Measurements from ENCODE around the gene IRX5. TPM values are rescaled to one million over a fixed set of nuclear protein-coding genes. Genes with fewer than 3 reads are reported as not detected.

IRX5 gene
- total and polyA plus RNA-seq, 2 of the 8 experiments (the other 6 are each of a cell fraction or from before 2014, with no cell fraction given) = 0.48 to 0.56 TPM

- CTCF ChIA-PET (ENCODE audit: partially characterized antibody) = no interaction called here
- POLR2A ChIA-PET (ENCODE audit: partially characterized antibody) = no interaction called here
These were observed 29.1 kb upstream of the IRX5 start for GRCh38 chr16:54901606-54902005.

More at GRCh38 chr16:54901606-54902005, 29.1 kb upstream of the IRX5 start:
- no peak for DNase-seq (ENCODE audit: low read depth in 1 of 2, low spot score in 2 of 2)
- no peak overlapping the region for H3K9ac ChIP-seq (replicated peaks in 1 of 4; ENCODE audit: extremely low read depth in 1 of 4, low read depth in 3 of 4, low read length in 3 of 4)
- H3K79me2 ChIP-seq (ENCODE audit: control insufficient read depth in 1 of 2, insufficient read depth in 2 of 2, low read length in 2 of 2) = no peaks in the 10 kb centered on the region
- H3K27me3 ChIP-seq (replicated peaks in 1 of 4; ENCODE audit: control insufficient read depth in 3 of 4, extremely low read depth in 1 of 4, insufficient read depth in 3 of 4, low read length in 3 of 4) = no peaks in the 10 kb centered on the region
- H3K9me3 ChIP-seq (ENCODE audit: insufficient read depth in 2 of 2, low read depth in 1 of 2, low read length in 1 of 2) = no peaks in the 10 kb centered on the region
- no peak overlapping the region for H3K4ac ChIP-seq (replicated peaks; ENCODE audit: insufficient read length, low read depth, low read length)
- H3K4me2 ChIP-seq (ENCODE audit: insufficient read depth in 1 of 2, low read depth in 2 of 2, low read length in 2 of 2) = no peak overlapping the region
- no peaks in the 10 kb centered on the region for H3K36me3 ChIP-seq (ENCODE audit: control insufficient read depth in 2 of 4, insufficient read depth in 4 of 4, low read length in 3 of 4)
- no peak overlapping the region for H4K91ac ChIP-seq (replicated peaks; ENCODE audit: insufficient read length, low read length)
- FAIRE-seq = no peak
- H3K27ac ChIP-seq (ENCODE audit: low read depth, low read length) = no peak overlapping the region
- no peak overlapping the region for H2BK12ac ChIP-seq (ENCODE audit: low read depth, low read length)
- no peak overlapping the region for H4K5ac ChIP-seq (ENCODE audit: insufficient read length, low read depth, low read length)
- H2AK5ac ChIP-seq (ENCODE audit: low read depth, low read length) = no peak overlapping the region
- no peak overlapping the region for H2BK15ac ChIP-seq (ENCODE audit: low read length)
- H3K4me1 ChIP-seq (replicated peaks in 1 of 4; ENCODE audit: control insufficient read depth in 3 of 4, insufficient read depth in 4 of 4, low read length in 3 of 4) = no peaks in the 10 kb centered on the region
- no peaks in the 10 kb centered on the region for H3K79me1 ChIP-seq (ENCODE audit: low read depth, low read length)
- no peak overlapping the region for H3K23ac ChIP-seq (ENCODE audit: insufficient read length)
- H3K18ac ChIP-seq (ENCODE audit: extremely low read depth, low read length) = no peak overlapping the region
- no peak overlapping the region for H2BK20ac ChIP-seq (ENCODE audit: low read length)
- H3K23me2 ChIP-seq (ENCODE audit: low read depth, low read length) = no peaks in the 10 kb centered on the region
- H3K56ac ChIP-seq (replicated peaks; ENCODE audit: insufficient read length, low read depth, low read length) = no peak overlapping the region
- H3K14ac ChIP-seq (ENCODE audit: insufficient read length) = no peak overlapping the region
- WGBS, 2 experiments (ENCODE audit: extremely low coverage in 1 of 2, insufficient coverage in 1 of 2, insufficient read length in 1 of 2, insufficient replicate concordance in 2 of 2, low coverage in 1 of 2, low lambda C conversion rate in 2 of 2, missing lambda C conversion rate in 1 of 2) = 98% methylated on average over 7 of the region's 7 CpGs; no CpG with 5 or more reads in 1 of the 2 experiments
- no peak overlapping the region for H4K8ac ChIP-seq (ENCODE audit: extremely low read depth, insufficient read depth, low read length)
- no peaks in the 10 kb centered on the region for H4K20me1 ChIP-seq (replicated peaks in 1 of 2; ENCODE audit: control insufficient read depth in 1 of 2, insufficient read depth in 2 of 2, low read length in 2 of 2)
- H2BK120ac ChIP-seq (replicated peaks; ENCODE audit: low read depth, low read length) = no peak overlapping the region
- no peak overlapping the region for H2AFZ ChIP-seq (ENCODE audit: low read length)
- no peak overlapping the region for H2BK5ac ChIP-seq (ENCODE audit: low read depth, low read length)
- H3K4me3 ChIP-seq (ENCODE audit: extremely low read depth in 1 of 4, insufficient read depth in 2 of 4, low read depth in 3 of 4, low read length in 4 of 4) = no peak overlapping the region
- TF ChIP-seq, protein P1, sequence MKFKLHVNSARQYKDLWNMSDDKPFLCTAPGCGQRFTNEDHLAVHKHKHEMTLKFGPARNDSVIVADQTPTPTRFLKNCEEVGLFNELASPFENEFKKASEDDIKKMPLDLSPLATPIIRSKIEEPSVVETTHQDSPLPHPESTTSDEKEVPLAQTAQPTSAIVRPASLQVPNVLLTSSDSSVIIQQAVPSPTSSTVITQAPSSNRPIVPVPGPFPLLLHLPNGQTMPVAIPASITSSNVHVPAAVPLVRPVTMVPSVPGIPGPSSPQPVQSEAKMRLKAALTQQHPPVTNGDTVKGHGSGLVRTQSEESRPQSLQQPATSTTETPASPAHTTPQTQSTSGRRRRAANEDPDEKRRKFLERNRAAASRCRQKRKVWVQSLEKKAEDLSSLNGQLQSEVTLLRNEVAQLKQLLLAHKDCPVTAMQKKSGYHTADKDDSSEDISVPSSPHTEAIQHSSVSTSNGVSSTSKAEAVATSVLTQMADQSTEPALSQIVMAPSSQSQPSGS (IDR thresholded peaks at IDR 0.05; ENCODE audit: low read length) = no peak
- TF ChIP-seq EZH2 (IDR thresholded peaks at IDR 0.05; ENCODE audit: low read depth, low read length, severe bottlenecking) = no peak

Data from H1 (cell line).